ENCODE data around the gene NEDD9. TPM values are rescaled to one million over a fixed set of nuclear protein-coding genes. Genes with fewer than 3 reads are reported as not detected.

NEDD9 gene, protein sequence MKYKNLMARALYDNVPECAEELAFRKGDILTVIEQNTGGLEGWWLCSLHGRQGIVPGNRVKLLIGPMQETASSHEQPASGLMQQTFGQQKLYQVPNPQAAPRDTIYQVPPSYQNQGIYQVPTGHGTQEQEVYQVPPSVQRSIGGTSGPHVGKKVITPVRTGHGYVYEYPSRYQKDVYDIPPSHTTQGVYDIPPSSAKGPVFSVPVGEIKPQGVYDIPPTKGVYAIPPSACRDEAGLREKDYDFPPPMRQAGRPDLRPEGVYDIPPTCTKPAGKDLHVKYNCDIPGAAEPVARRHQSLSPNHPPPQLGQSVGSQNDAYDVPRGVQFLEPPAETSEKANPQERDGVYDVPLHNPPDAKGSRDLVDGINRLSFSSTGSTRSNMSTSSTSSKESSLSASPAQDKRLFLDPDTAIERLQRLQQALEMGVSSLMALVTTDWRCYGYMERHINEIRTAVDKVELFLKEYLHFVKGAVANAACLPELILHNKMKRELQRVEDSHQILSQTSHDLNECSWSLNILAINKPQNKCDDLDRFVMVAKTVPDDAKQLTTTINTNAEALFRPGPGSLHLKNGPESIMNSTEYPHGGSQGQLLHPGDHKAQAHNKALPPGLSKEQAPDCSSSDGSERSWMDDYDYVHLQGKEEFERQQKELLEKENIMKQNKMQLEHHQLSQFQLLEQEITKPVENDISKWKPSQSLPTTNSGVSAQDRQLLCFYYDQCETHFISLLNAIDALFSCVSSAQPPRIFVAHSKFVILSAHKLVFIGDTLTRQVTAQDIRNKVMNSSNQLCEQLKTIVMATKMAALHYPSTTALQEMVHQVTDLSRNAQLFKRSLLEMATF
- total RNA-seq: 27.1 and 29.8 TPM in 2 replicates

DNA sequence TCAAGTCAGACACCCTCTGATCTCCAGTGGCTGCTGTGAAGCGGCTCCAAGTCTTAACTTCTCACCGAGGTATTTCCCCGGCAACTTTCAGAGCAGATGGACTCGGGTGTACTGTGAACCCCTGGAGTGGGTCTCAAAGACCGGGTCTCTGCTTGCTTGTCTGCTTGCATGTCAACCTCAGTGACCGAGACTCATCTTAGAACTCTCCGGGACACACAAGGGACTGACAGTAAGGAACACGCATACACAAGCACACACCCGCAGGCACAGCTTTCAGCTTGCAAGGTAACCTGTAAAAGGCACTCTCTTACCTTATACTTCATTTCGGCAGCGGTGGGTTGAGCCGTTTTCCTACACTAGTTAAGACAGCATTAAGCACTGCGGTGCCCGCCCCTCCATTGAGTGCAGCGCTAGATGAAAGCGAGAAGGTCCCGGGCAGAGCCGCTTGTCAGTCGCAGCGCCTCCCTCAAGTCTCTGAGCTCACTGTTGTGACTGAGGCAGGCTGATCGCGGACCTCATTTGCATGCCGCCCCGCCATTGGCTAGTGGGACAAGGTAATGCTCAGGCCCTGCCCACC is at the start of gene NEDD9:
TSS of gene NEDD9 (minus strand) at position 476 of the 577 bp plus-strand sequence. CDS start at position 323, 153 bp downstream.
- TF ChIP-seq, protein P1, sequence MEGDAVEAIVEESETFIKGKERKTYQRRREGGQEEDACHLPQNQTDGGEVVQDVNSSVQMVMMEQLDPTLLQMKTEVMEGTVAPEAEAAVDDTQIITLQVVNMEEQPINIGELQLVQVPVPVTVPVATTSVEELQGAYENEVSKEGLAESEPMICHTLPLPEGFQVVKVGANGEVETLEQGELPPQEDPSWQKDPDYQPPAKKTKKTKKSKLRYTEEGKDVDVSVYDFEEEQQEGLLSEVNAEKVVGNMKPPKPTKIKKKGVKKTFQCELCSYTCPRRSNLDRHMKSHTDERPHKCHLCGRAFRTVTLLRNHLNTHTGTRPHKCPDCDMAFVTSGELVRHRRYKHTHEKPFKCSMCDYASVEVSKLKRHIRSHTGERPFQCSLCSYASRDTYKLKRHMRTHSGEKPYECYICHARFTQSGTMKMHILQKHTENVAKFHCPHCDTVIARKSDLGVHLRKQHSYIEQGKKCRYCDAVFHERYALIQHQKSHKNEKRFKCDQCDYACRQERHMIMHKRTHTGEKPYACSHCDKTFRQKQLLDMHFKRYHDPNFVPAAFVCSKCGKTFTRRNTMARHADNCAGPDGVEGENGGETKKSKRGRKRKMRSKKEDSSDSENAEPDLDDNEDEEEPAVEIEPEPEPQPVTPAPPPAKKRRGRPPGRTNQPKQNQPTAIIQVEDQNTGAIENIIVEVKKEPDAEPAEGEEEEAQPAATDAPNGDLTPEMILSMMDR (IDR thresholded peaks at IDR 0.05; ENCODE audit: insufficient read depth, low read depth, low read length): no peak
- H3K4me3 ChIP-seq (ENCODE audit: low read depth, low read length): peak within 1 kb of the TSS; percentile 79

GRCh38 chr6:11282245-11282644 is 49.8 kb upstream of the NEDD9 start:
- no peak for DNase-seq (ENCODE audit: low read depth)
- TF ChIP-seq, protein P1 (IDR thresholded peaks at IDR 0.05; ENCODE audit: insufficient read depth, low read depth, low read length): no peak
- no peak overlapping the region for H3K4me3 ChIP-seq (ENCODE audit: low read depth, low read length)

More for the DNA sequence above, at the start of gene NEDD9:
- peak; percentile 97 for DNase-seq (ENCODE audit: low read depth)

GRCh38 chr6:11280394-11280793 is 47.9 kb upstream of the NEDD9 start:
- H3K4me3 ChIP-seq (ENCODE audit: low read depth, low read length): no peak overlapping the region
- DNase-seq (ENCODE audit: low read depth): no peak
- TF ChIP-seq, protein P1 (IDR thresholded peaks at IDR 0.05; ENCODE audit: insufficient read depth, low read depth, low read length): no peak

- TF ChIP-seq, protein P1 (IDR thresholded peaks at IDR 0.05; ENCODE audit: insufficient read depth, low read depth, low read length): no peak
- peak; percentile 68 for DNase-seq (ENCODE audit: low read depth)
- H3K4me3 ChIP-seq (ENCODE audit: low read depth, low read length): no peak overlapping the region
These were observed 46.8 kb upstream of the NEDD9 start for GRCh38 chr6:11279284-11279689.

DNA sequence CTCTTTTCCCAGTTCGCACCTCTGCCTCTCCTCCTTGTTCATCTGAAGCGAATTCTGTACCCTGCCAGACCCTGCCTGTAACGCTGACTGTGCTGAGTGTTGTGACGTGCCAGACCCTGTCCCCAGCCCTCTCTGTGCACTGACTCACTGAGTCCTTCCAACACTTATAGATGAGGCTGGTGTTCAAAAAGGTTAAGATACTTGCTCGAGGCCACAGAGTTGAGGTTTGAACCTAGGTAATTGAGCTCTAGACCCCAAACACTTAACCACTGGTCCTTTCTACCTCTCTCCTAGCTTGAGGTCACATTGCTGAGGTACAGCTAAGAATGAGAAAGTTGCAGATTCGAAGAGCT is 45.7 kb upstream of the NEDD9 start:
- TF ChIP-seq, protein P1 (IDR thresholded peaks at IDR 0.05; ENCODE audit: insufficient read depth, low read depth, low read length): no peak
- H3K4me3 ChIP-seq (ENCODE audit: low read depth, low read length): no peak overlapping the region
- DNase-seq (ENCODE audit: low read depth): no peak

- no peak overlapping the region for H3K4me3 ChIP-seq (ENCODE audit: low read depth, low read length)
- TF ChIP-seq, protein P1 (IDR thresholded peaks at IDR 0.05; ENCODE audit: insufficient read depth, low read depth, low read length): no peak
- DNase-seq (ENCODE audit: low read depth): peak; percentile 87
These were observed 45.1 kb upstream of the NEDD9 start for GRCh38 chr6:11277275-11278206.
